ENCODE results near the gene ZNF385D. TPM values are rescaled to one million over a fixed set of nuclear protein-coding genes. Genes with fewer than 3 reads are reported as not detected.
A peak's percentile ranks its signal among the peaks of the same experiment; 100 is the strongest.

ZNF385D gene
- total and polyA plus RNA-seq, 11 donors, result 1.3 to 19.8 (median 7.9) TPM

- peak overlapping the region in 3 of 12 donors; percentile 2 to 30 (median 15) for H3K27ac ChIP-seq
Observed at GRCh38 chr3:21447476-21448151, 303.4 kb downstream of the ZNF385D start.

GRCh38 chr3:21446945-21447475, 304.0 kb downstream of the ZNF385D start:
- intact Hi-C loops (cut with DNase I), result no loop called here
- Histone ChIP-seq H3K9me3 (no peaks in the 10 kb centered on the region), H3K4me3 (peak overlapping the region in 8 of 12 donors; percentile 13 to 44 (median 21)), H3K27ac (peak overlapping the region in 4 of 12 donors; percentile 2 to 39 (median 22)), H3K27me3 (no peaks in the 10 kb centered on the region), H3K4me1 (peaks cover 0 to 44% (median 6%) of the 10 kb centered on the region in 12 donors), H3K36me3 (no peaks in the 10 kb centered on the region)
- 51 to 65% (median 56%) methylated on average over 2 of the region's 2 CpGs for WGBS, 4 donors
- TF ChIP-seq, protein P1, sequence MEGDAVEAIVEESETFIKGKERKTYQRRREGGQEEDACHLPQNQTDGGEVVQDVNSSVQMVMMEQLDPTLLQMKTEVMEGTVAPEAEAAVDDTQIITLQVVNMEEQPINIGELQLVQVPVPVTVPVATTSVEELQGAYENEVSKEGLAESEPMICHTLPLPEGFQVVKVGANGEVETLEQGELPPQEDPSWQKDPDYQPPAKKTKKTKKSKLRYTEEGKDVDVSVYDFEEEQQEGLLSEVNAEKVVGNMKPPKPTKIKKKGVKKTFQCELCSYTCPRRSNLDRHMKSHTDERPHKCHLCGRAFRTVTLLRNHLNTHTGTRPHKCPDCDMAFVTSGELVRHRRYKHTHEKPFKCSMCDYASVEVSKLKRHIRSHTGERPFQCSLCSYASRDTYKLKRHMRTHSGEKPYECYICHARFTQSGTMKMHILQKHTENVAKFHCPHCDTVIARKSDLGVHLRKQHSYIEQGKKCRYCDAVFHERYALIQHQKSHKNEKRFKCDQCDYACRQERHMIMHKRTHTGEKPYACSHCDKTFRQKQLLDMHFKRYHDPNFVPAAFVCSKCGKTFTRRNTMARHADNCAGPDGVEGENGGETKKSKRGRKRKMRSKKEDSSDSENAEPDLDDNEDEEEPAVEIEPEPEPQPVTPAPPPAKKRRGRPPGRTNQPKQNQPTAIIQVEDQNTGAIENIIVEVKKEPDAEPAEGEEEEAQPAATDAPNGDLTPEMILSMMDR (IDR thresholded peaks at IDR 0.05), result no peak
- no peak for TF ChIP-seq POLR2A (IDR thresholded peaks at IDR 0.05)
- no peak for DNase-seq
- peak in 1 of 4 donors; percentile 26 for ATAC-seq

More at GRCh38 chr3:21447476-21448151, 303.4 kb downstream of the ZNF385D start:
- DNase-seq, result no peak
- no peaks in the 10 kb centered on the region for H3K27me3 ChIP-seq
- H3K4me3 ChIP-seq, result peak overlapping the region in 8 of 12 donors; percentile 13 to 44 (median 21)
- peaks cover 0 to 4% (median 0%) of the 10 kb centered on the region in 12 donors for H3K9me3 ChIP-seq
- no peak for TF ChIP-seq POLR2A (IDR thresholded peaks at IDR 0.05)
- TF ChIP-seq, protein P1 (IDR thresholded peaks at IDR 0.05), result no peak
- peaks cover 0 to 41% (median 5%) of the 10 kb centered on the region in 12 donors for H3K4me1 ChIP-seq
- WGBS, 4 donors, result 63 to 83% (median 67%) methylated on average over 4 of the region's 4 CpGs
- no peaks in the 10 kb centered on the region for H3K36me3 ChIP-seq
- intact Hi-C loops (cut with DNase I), result no loop called here
- no peak for ATAC-seq

DNA sequence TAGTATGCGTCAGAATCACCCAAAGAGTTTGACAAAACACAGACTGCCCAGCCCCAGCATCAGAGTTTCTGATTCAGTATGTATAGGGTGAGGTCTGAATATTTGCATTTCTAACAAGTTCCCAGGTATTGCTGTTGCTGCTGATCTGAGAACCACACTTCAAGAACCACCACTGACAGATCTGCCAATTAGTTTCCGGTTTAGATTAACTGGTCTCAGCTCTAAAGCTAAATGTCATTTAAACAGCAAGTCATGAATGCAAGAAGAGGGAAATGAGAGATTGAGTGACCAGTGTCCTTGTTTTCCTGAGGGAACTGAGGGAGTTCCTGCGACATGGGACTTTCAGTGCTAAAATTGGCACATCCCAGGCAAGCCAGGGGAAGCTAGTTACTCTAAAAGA, 305.0 kb downstream of the ZNF385D start:
- 48 to 53% (median 50%) methylated on average over 3 of the region's 3 CpGs for WGBS, 4 donors
- H3K36me3 ChIP-seq, result no peaks in the 10 kb centered on the region
- no peak for ATAC-seq
- TF ChIP-seq POLR2A (IDR thresholded peaks at IDR 0.05), result no peak
- TF ChIP-seq, protein P1 (IDR thresholded peaks at IDR 0.05), result no peak
- H3K27ac ChIP-seq, result no peak overlapping the region
- H3K27me3 ChIP-seq, result no peaks in the 10 kb centered on the region
- no peak for DNase-seq
- no peaks in the 10 kb centered on the region for H3K9me3 ChIP-seq
- intact Hi-C loops (cut with DNase I), result no loop called here
- peaks cover 0 to 50% (median 6%) of the 10 kb centered on the region in 12 donors for H3K4me1 ChIP-seq
- H3K4me3 ChIP-seq, result no peak overlapping the region

DNA sequence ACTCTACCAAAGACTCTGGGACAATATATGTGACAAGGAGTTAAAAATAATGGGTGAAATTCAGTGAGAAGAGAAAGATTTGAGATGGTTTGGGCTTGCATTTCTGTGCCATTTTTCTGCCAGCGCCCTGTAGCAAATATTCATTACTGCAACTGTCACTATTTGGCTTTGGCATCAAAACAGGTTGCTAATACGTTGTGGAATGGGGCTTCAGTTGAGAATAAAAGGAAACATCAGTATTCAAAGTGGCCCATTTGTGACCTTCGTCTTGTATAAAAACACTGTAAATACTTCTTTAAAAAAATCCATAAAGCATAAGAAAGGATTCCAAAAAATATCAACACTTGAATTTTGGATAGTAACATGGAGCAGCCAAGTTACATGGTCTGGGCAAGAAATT, 309.2 kb downstream of the ZNF385D start:
- ATAC-seq (no peak), DNase-seq (no peak)
- intact Hi-C loops (cut with DNase I), result no loop called here
- Histone ChIP-seq H3K4me1 (peaks cover 0 to 22% (median 2%) of the 10 kb centered on the region in 12 donors), H3K9me3 (no peaks in the 10 kb centered on the region), H3K27me3 (no peaks in the 10 kb centered on the region), H3K4me3 (no peak overlapping the region), H3K27ac (no peak overlapping the region), H3K36me3 (no peaks in the 10 kb centered on the region)
- 62 to 69% (median 65%) methylated on average over 3 of the region's 3 CpGs for WGBS, 4 donors
- TF ChIP-seq, protein P1 (IDR thresholded peaks at IDR 0.05), result no peak
- no peak for TF ChIP-seq POLR2A (IDR thresholded peaks at IDR 0.05)
